Measurements from ENCODE around the gene FOXF1. TPM values are rescaled to one million over a fixed set of nuclear protein-coding genes. Genes with fewer than 3 reads are reported as not detected.

FOXF1 gene
- total and polyA plus RNA-seq, 9 of the 15 experiments (the other 6 are each of a cell fraction or from before 2014, with no cell fraction given), result 0.04 TPM; not detected in 8

DNA sequence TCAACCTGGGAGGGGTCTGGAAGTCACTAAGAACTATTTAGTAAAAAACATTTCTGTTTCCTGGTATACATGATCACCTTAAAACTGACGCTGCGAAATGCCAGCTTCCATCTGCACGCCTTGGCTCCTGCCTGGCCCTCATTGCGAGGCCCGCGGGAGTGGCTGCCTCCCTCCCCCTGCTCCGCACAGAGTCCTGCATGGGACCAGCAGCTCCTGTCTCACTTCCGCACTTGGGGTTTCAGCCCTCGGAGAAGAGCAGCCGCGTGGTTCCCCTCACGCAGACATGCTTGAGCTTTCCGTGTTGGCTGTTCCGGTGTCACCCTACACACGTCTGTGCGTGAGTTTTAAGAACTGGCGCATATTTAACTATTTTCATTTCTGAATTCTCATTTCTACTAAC, 26.3 kb downstream of the FOXF1 start (continued):
- TF ChIP-seq, protein P1, sequence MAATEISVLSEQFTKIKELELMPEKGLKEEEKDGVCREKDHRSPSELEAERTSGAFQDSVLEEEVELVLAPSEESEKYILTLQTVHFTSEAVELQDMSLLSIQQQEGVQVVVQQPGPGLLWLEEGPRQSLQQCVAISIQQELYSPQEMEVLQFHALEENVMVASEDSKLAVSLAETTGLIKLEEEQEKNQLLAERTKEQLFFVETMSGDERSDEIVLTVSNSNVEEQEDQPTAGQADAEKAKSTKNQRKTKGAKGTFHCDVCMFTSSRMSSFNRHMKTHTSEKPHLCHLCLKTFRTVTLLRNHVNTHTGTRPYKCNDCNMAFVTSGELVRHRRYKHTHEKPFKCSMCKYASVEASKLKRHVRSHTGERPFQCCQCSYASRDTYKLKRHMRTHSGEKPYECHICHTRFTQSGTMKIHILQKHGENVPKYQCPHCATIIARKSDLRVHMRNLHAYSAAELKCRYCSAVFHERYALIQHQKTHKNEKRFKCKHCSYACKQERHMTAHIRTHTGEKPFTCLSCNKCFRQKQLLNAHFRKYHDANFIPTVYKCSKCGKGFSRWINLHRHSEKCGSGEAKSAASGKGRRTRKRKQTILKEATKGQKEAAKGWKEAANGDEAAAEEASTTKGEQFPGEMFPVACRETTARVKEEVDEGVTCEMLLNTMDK (IDR thresholded peaks at IDR 0.05; ENCODE audit: borderline replicate concordance, insufficient read depth, low read depth, low read length, poor library complexity, severe bottlenecking), result no peak
- TF ChIP-seq POLR2AphosphoS5 (IDR thresholded peaks at IDR 0.05; ENCODE audit: control insufficient read depth, insufficient read depth, low read depth, low read length) (no peak), ZNF589 (CRISPR knock-in tag; IDR thresholded peaks at IDR 0.05; ENCODE audit: low read depth) (no peak), EZH2 (IDR thresholded peaks at IDR 0.05; ENCODE audit: borderline replicate concordance, low read depth, low read length) (no peak)
- TF ChIP-seq, protein P2, sequence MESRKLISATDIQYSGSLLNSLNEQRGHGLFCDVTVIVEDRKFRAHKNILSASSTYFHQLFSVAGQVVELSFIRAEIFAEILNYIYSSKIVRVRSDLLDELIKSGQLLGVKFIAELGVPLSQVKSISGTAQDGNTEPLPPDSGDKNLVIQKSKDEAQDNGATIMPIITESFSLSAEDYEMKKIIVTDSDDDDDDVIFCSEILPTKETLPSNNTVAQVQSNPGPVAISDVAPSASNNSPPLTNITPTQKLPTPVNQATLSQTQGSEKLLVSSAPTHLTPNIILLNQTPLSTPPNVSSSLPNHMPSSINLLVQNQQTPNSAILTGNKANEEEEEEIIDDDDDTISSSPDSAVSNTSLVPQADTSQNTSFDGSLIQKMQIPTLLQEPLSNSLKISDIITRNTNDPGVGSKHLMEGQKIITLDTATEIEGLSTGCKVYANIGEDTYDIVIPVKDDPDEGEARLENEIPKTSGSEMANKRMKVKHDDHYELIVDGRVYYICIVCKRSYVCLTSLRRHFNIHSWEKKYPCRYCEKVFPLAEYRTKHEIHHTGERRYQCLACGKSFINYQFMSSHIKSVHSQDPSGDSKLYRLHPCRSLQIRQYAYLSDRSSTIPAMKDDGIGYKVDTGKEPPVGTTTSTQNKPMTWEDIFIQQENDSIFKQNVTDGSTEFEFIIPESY (CRISPR knock-in tag; IDR thresholded peaks at IDR 0.05), result no peak
- TF ChIP-seq, protein P3, sequence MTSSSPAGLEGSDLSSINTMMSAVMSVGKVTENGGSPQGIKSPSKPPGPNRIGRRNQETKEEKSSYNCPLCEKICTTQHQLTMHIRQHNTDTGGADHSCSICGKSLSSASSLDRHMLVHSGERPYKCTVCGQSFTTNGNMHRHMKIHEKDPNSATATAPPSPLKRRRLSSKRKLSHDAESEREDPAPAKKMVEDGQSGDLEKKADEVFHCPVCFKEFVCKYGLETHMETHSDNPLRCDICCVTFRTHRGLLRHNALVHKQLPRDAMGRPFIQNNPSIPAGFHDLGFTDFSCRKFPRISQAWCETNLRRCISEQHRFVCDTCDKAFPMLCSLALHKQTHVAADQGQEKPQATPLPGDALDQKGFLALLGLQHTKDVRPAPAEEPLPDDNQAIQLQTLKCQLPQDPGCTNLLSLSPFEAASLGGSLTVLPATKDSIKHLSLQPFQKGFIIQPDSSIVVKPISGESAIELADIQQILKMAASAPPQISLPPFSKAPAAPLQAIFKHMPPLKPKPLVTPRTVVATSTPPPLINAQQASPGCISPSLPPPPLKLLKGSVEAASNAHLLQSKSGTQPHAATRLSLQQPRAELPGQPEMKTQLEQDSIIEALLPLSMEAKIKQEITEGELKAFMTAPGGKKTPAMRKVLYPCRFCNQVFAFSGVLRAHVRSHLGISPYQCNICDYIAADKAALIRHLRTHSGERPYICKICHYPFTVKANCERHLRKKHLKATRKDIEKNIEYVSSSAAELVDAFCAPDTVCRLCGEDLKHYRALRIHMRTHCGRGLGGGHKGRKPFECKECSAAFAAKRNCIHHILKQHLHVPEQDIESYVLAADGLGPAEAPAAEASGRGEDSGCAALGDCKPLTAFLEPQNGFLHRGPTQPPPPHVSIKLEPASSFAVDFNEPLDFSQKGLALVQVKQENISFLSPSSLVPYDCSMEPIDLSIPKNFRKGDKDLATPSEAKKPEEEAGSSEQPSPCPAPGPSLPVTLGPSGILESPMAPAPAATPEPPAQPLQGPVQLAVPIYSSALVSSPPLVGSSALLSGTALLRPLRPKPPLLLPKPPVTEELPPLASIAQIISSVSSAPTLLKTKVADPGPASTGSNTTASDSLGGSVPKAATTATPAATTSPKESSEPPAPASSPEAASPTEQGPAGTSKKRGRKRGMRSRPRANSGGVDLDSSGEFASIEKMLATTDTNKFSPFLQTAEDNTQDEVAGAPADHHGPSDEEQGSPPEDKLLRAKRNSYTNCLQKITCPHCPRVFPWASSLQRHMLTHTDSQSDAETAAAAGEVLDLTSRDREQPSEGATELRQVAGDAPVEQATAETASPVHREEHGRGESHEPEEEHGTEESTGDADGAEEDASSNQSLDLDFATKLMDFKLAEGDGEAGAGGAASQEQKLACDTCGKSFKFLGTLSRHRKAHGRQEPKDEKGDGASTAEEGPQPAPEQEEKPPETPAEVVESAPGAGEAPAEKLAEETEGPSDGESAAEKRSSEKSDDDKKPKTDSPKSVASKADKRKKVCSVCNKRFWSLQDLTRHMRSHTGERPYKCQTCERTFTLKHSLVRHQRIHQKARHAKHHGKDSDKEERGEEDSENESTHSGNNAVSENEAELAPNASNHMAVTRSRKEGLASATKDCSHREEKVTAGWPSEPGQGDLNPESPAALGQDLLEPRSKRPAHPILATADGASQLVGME (CRISPR knock-in tag; IDR thresholded peaks at IDR 0.05), result no peak

Data from K562 (cell line).